H1 (cell line): Measurements from ENCODE around the gene BMERB1. TPM values are rescaled to one million over a fixed set of nuclear protein-coding genes. Genes with fewer than 3 reads are reported as not detected.

Experiments used
- CTCF ChIA-PET: fragments of 300-600 bp; sonication (Branson Sonifier 250); formaldehyde crosslinking; loops from one replicate; lab custom pipeline; 2021; ENCODE audit not compliant: partially characterized antibody; lab: Charles Lee
- POLR2A ChIA-PET: fragments of 300-600 bp; sonication (Branson Sonifier 250); formaldehyde crosslinking; loops from one replicate; lab custom pipeline; 2021; ENCODE audit warnings: inconsistent platforms; ENCODE audit not compliant: partially characterized antibody; lab: Charles Lee
- DNase-seq, 2 experiments: peaks; one replicate each; pipeline versions ENCODE4 v3.0.0 to v3.0.0-alpha.2; 2010 to 2022; ENCODE audit warnings: low spot score in 2 of 2, low read depth in 1 of 2, mixed read lengths in 1 of 2
- FAIRE-seq: peaks from 2 replicates; lab custom pipeline; 2011; peaks lifted over from hg19 to GRCh38; lab: Jason Lieb, UNC
- H2AFZ ChIP-seq: 2 replicates; pipeline ENCODE4 v1.8.1; 2012; ENCODE audit warnings: low read length, inconsistent platforms
- H2AK5ac ChIP-seq: 2 replicates; pipeline ENCODE4 v1.6.1; 2013; ENCODE audit warnings: low read depth, low read length
- H2BK120ac ChIP-seq: replicated peaks from 2 replicates; pipeline ENCODE3; 2013; ENCODE audit warnings: low read depth, low read length, inconsistent platforms
- H2BK12ac ChIP-seq: 2 replicates; pipeline ENCODE4 v1.6.1; 2013; ENCODE audit warnings: low read depth, low read length
- H2BK15ac ChIP-seq: 2 replicates; pipeline ENCODE4 v1.6.1; 2013; ENCODE audit warnings: low read length
- H2BK20ac ChIP-seq: 2 replicates; pipeline ENCODE4 v1.6.1; 2013; ENCODE audit warnings: low read length
- H2BK5ac ChIP-seq: 2 replicates; pipeline ENCODE4 v1.6.1; 2013; ENCODE audit warnings: low read depth, low read length
- H3K14ac ChIP-seq: 2 replicates; pipeline ENCODE4 v1.6.1; 2013; ENCODE audit warnings: inconsistent platforms; ENCODE audit not compliant: insufficient read length
- H3K18ac ChIP-seq: 2 replicates; pipeline ENCODE4 v1.6.1; 2013; ENCODE audit warnings: low read length; ENCODE audit errors: extremely low read depth
- H3K23ac ChIP-seq: 2 replicates; pipeline ENCODE4 v1.6.1; 2013; ENCODE audit warnings: inconsistent platforms; ENCODE audit not compliant: insufficient read length
- H3K23me2 ChIP-seq: 2 replicates; pipeline ENCODE4 v1.6.1; 2013; ENCODE audit warnings: low read depth, low read length
- H3K27ac ChIP-seq: 2 replicates; pipeline ENCODE4 v1.6.1; 2011; ENCODE audit warnings: low read depth, low read length, inconsistent platforms
- H3K27me3 ChIP-seq, 4 experiments: replicated peaks in 1 of 4; 1 replicate in 1 of 4; 2 replicates in 3 of 4; pipeline versions ENCODE4 v1.6.1 to v1.8.1; 2011 to 2013; ENCODE audit warnings: low read length in 3 of 4, mild to moderate bottlenecking in 3 of 4, inconsistent platforms in 2 of 4, mixed read lengths in 2 of 4, moderate library complexity in 1 of 4; ENCODE audit not compliant: control insufficient read depth in 3 of 4, insufficient read depth in 3 of 4; ENCODE audit errors: extremely low read depth in 1 of 4
- H3K36me3 ChIP-seq, 4 experiments: 2 replicates each; pipeline versions ENCODE4 v1.6.1 to v1.8.1; 2011 to 2013; ENCODE audit warnings: mild to moderate bottlenecking in 4 of 4, low read length in 3 of 4, moderate library complexity in 2 of 4, control low read depth in 1 of 4, inconsistent platforms in 1 of 4; ENCODE audit not compliant: insufficient read depth in 4 of 4, control insufficient read depth in 2 of 4
- H3K4ac ChIP-seq: replicated peaks from 2 replicates; pipeline ENCODE3; 2013; ENCODE audit warnings: low read length, low read depth, mixed read lengths, inconsistent platforms; ENCODE audit not compliant: insufficient read length
- H3K4me1 ChIP-seq, 4 experiments: replicated peaks in 1 of 4; 1 replicate in 1 of 4; 2 replicates in 3 of 4; pipeline versions ENCODE4 v1.6.1 to v1.8.1; 2011 to 2013; ENCODE audit warnings: low read length in 3 of 4, inconsistent platforms in 2 of 4, mixed read lengths in 1 of 4; ENCODE audit not compliant: insufficient read depth in 4 of 4, control insufficient read depth in 3 of 4
- H3K4me2 ChIP-seq, 2 experiments: 2 replicates each; pipeline versions ENCODE4 v1.6.1 to v1.8.1; 2011 to 2013; ENCODE audit warnings: low read depth in 2 of 2, low read length in 2 of 2, control low read depth in 1 of 2, inconsistent platforms in 1 of 2, mild to moderate bottlenecking in 1 of 2; ENCODE audit not compliant: insufficient read depth in 1 of 2
- H3K4me3 ChIP-seq, 4 experiments: fragments of 200-600, 300-600 bp in 1 of 4; sonication (generic), shearing (Covaris generic), sonication (Bioruptor Twin) in 1 of 4; 2 replicates each; pipeline versions ENCODE4 v1.5.1 to v1.8.1; 2011 to 2016; ENCODE audit warnings: low read length in 4 of 4, low read depth in 3 of 4, control low read depth in 2 of 4, inconsistent platforms in 2 of 4, mild to moderate bottlenecking in 2 of 4, mixed read lengths in 1 of 4, moderate library complexity in 1 of 4; ENCODE audit not compliant: insufficient read depth in 2 of 4; ENCODE audit errors: extremely low read depth in 1 of 4
- H3K56ac ChIP-seq: replicated peaks from 2 replicates; pipeline ENCODE3; 2013; ENCODE audit warnings: low read depth, mild to moderate bottlenecking, mixed read lengths, low read length, inconsistent platforms; ENCODE audit not compliant: insufficient read length
- H3K79me1 ChIP-seq: 2 replicates; pipeline ENCODE4 v1.6.1; 2013; ENCODE audit warnings: low read depth, low read length, control low read depth
- H3K79me2 ChIP-seq, 2 experiments: 2 replicates each; pipeline versions ENCODE4 v1.6.1 to v1.8.1; 2012 to 2013; ENCODE audit warnings: low read length in 2 of 2, mild to moderate bottlenecking in 2 of 2, inconsistent platforms in 1 of 2; ENCODE audit not compliant: insufficient read depth in 2 of 2, control insufficient read depth in 1 of 2
- H3K9ac ChIP-seq, 4 experiments: replicated peaks in 1 of 4; 1 replicate in 1 of 4; 2 replicates in 3 of 4; pipeline versions ENCODE4 v1.6.1 to v1.8.1; 2011 to 2013; ENCODE audit warnings: low read depth in 3 of 4, low read length in 3 of 4, control low read depth in 2 of 4, mild to moderate bottlenecking in 2 of 4, moderate library complexity in 2 of 4, inconsistent platforms in 1 of 4; ENCODE audit errors: extremely low read depth in 1 of 4
- H3K9me3 ChIP-seq, 2 experiments: 2 replicates each; pipeline versions ENCODE4 v1.6.1 to v1.8.1; 2012 to 2013; ENCODE audit warnings: mild to moderate bottlenecking in 2 of 2, moderate library complexity in 2 of 2, control low read depth in 1 of 2, inconsistent platforms in 1 of 2, low read depth in 1 of 2, low read length in 1 of 2, mixed read lengths in 1 of 2; ENCODE audit not compliant: insufficient read depth in 2 of 2
- H4K20me1 ChIP-seq, 2 experiments: replicated peaks in 1 of 2; 2 replicates each; pipeline versions ENCODE3 to v1.8.1; 2011 to 2013; ENCODE audit warnings: inconsistent platforms in 2 of 2, low read length in 2 of 2, mild to moderate bottlenecking in 1 of 2; ENCODE audit not compliant: insufficient read depth in 2 of 2, control insufficient read depth in 1 of 2
- H4K5ac ChIP-seq: 2 replicates; pipeline ENCODE4 v1.6.1; 2013; ENCODE audit warnings: low read length, low read depth, mixed read lengths, inconsistent platforms; ENCODE audit not compliant: insufficient read length
- H4K8ac ChIP-seq: 2 replicates; pipeline ENCODE4 v1.8.0; 2013; ENCODE audit warnings: mild to moderate bottlenecking, moderate library complexity, low read length, inconsistent platforms; ENCODE audit not compliant: insufficient read depth; ENCODE audit errors: extremely low read depth
- H4K91ac ChIP-seq: replicated peaks from 2 replicates; pipeline ENCODE3; 2013; ENCODE audit warnings: low read length, mixed read lengths, inconsistent platforms; ENCODE audit not compliant: insufficient read length
- BCL11A ChIP-seq, 2 experiments: IDR thresholded peaks; one replicate each; pipeline ENCODE4 v1.6.1; 2011; ENCODE audit warnings: low read depth in 2 of 2, low read length in 2 of 2, mild to moderate bottlenecking in 2 of 2
- BRCA1 ChIP-seq: IDR thresholded peaks from 2 replicates; pipeline ENCODE4 v1.6.1; 2012; ENCODE audit warnings: low read depth, low read length, improper control_type of control experiment
- CBX8 ChIP-seq: fragments of 300-800, 300-1000 bp; sonication (generic); IDR thresholded peaks from 2 replicates; pipeline ENCODE4 v1.7.1; 2016; ENCODE audit warnings: low read depth, low read length, borderline replicate concordance
- E2F6 ChIP-seq: IDR thresholded peaks from 2 replicates; pipeline ENCODE4 v1.6.1; 2012; ENCODE audit warnings: inconsistent platforms
- EZH2 ChIP-seq: fragments of 200-600 bp; sonication (generic); IDR thresholded peaks from 2 replicates; pipeline ENCODE4 v1.7.1; 2012; ENCODE audit warnings: low read depth, mild to moderate bottlenecking, moderate library complexity, low read length, inconsistent platforms; ENCODE audit not compliant: severe bottlenecking
- GTF2F1 ChIP-seq: IDR thresholded peaks from 2 replicates; pipeline ENCODE4 v1.6.1; 2012; ENCODE audit warnings: low read depth, low read length, improper control_type of control experiment, borderline replicate concordance
- KDM4A ChIP-seq: IDR thresholded peaks from one replicate; pipeline ENCODE4 v1.7.1; 2012; ENCODE audit warnings: low read depth, mild to moderate bottlenecking, moderate library complexity, low read length, inconsistent platforms; ENCODE audit not compliant: severe bottlenecking
- RFX5 ChIP-seq: IDR thresholded peaks from 2 replicates; pipeline ENCODE4 v1.6.1; 2011; ENCODE audit warnings: low read depth, low read length, improper control_type of control experiment, borderline replicate concordance
- RXRA ChIP-seq: IDR thresholded peaks from 2 replicates; pipeline ENCODE4 v1.6.1; 2011; ENCODE audit warnings: low read depth, mild to moderate bottlenecking, low read length, moderate library complexity; ENCODE audit not compliant: insufficient read depth
- SIN3A ChIP-seq, 2 experiments: IDR thresholded peaks in 1 of 2; conservative IDR thresholded peaks in 1 of 2; 2 replicates each; pipeline ENCODE4 v1.6.1; 2011 to 2012; ENCODE audit warnings: low read length in 2 of 2, improper control_type of control experiment in 1 of 2, low read depth in 1 of 2, mild to moderate bottlenecking in 1 of 2
- SP1 ChIP-seq: IDR thresholded peaks from 2 replicates; pipeline ENCODE4 v1.6.1; 2011; ENCODE audit warnings: low read depth, low read length
- SP4 ChIP-seq: IDR thresholded peaks from 2 replicates; pipeline ENCODE4 v1.6.1; 2012; ENCODE audit warnings: low read length, inconsistent platforms
- TEAD4 ChIP-seq: IDR thresholded peaks from 2 replicates; pipeline ENCODE4 v1.6.1; 2012; ENCODE audit warnings: low read depth, low read length, inconsistent platforms, mixed read lengths
- YY1 ChIP-seq: IDR thresholded peaks from 2 replicates; pipeline ENCODE4 v1.6.1; 2011; ENCODE audit warnings: low read depth, mild to moderate bottlenecking, low read length
- WGBS, 2 experiments: shearing (Covaris generic) in 1 of 2; methylation state at CpG; one replicate each; pipeline versions ENCODE4 v1.1.6 to v1.1.7; 2013 to 2015; ENCODE audit warnings: low lambda C conversion rate in 2 of 2, mixed read lengths in 2 of 2, inconsistent platforms in 1 of 2, low coverage in 1 of 2, missing lambda C conversion rate in 1 of 2; ENCODE audit not compliant: insufficient replicate concordance in 2 of 2, insufficient coverage in 1 of 2, insufficient read length in 1 of 2; ENCODE audit errors: extremely low coverage in 1 of 2, missing lambda C conversion rate in 1 of 2; 5-methylcytosine and 5-hydroxymethylcytosine counted together
- polyA plus RNA-seq, 7 experiments: library from polyadenylated mRNA; depleted of rRNA in 3 of 7; stranded (reverse) in 5 of 7; unstranded in 2 of 7; fragments of >200 nt in 5 of 7; fragments of 200-250 nt in 2 of 7; gene quantifications; 1 replicate in 5 of 7; 2 replicates in 1 of 7; 4 replicates in 1 of 7; pipeline versions ENCODE4 v1.2.1 to v1.2.3, GENCODE V29; 2011 to 2013; ENCODE audit warnings: missing spikeins in 2 of 7, mixed read lengths in 2 of 7
- total RNA-seq: library from RNA; stranded (reverse); fragmentation: NEBNext Ultra II Directional; extraction: Animal tissue kit (Norgen Biotek cat#: 25700); gene quantifications from 2 replicates; pipeline ENCODE4 v1.2.1, GENCODE V29; 2021

BMERB1 gene
- total and polyA plus RNA-seq, 2 of the 8 experiments (the other 6 are each of a cell fraction or from before 2014, with no cell fraction given): 23.5 to 27.1 TPM

GRCh38 chr16:15597135-15597534 lies 162.7 kb downstream of the BMERB1 start:
- H4K91ac ChIP-seq: no peak overlapping the region
- no peak overlapping the region for H3K14ac ChIP-seq
- FAIRE-seq (no peak), DNase-seq (no peak)
- no peak overlapping the region for H2BK20ac ChIP-seq
- CTCF ChIA-PET: interaction anchor here (0.6 to 0.9 kb wide), 4 partner anchors 11 to 148 kb away, joined by 3 to 4 read pairs (median 3); no protein-coding TSS in a partner anchor
- H2AFZ ChIP-seq: no peak overlapping the region
- WGBS, 2 experiments: 91% methylated on average over 6 of the region's 6 CpGs; no CpG with 5 or more reads in 1 of the 2 experiments
- peaks cover 16 to 46% (median 23%) of the 10 kb centered on the region in 4 experiments; a peak in 7 of 8 replicates for H3K36me3 ChIP-seq
- no peak overlapping the region for H3K18ac ChIP-seq
- H2BK120ac ChIP-seq: no peak overlapping the region
- no peak overlapping the region for H4K8ac ChIP-seq
- no peak overlapping the region for H3K56ac ChIP-seq
- H4K20me1 ChIP-seq: no peaks in the 10 kb centered on the region
- H3K4me2 ChIP-seq: no peak overlapping the region
- H3K9me3 ChIP-seq: no peaks in the 10 kb centered on the region
- H2BK12ac ChIP-seq: no peak overlapping the region
- H2BK15ac ChIP-seq: no peak overlapping the region
- no peak overlapping the region for H2AK5ac ChIP-seq
- POLR2A ChIA-PET: no interaction called here
- no peak overlapping the region for H3K9ac ChIP-seq
- no peak overlapping the region for H2BK5ac ChIP-seq
- no peak overlapping the region for H3K4me3 ChIP-seq
- no peaks in the 10 kb centered on the region for H3K79me2 ChIP-seq
- no peak overlapping the region for H3K27ac ChIP-seq
- no peaks in the 10 kb centered on the region for H3K27me3 ChIP-seq
- no peaks in the 10 kb centered on the region for H3K79me1 ChIP-seq
- H3K4me1 ChIP-seq: peaks cover 0 to 3% (median 2%) of the 10 kb centered on the region in 4 experiments; a peak in 3 of 7 replicates
- no peak overlapping the region for H4K5ac ChIP-seq
- H3K4ac ChIP-seq: no peak overlapping the region
- H3K23ac ChIP-seq: no peak overlapping the region
- no peaks in the 10 kb centered on the region for H3K23me2 ChIP-seq
- TF ChIP-seq TEAD4 (no peak), SP1 (no peak), RXRA (no peak), EZH2 (no peak), SP4 (no peak), RFX5 (no peak), YY1 (no peak), SIN3A (conservative IDR thresholded peaks at IDR 0.05 in 1 of 2, IDR thresholded peaks at IDR 0.05 in 1 of 2; ENCODE audit: low read depth in 1 of 2, low read length in 2 of 2) (no peak), BRCA1 (no peak), E2F6 (no peak), KDM4A (no peak), CBX8 (no peak), BCL11A (IDR thresholded peaks at IDR 0.05; ENCODE audit: low read depth in 2 of 2, low read length in 2 of 2) (no peak), GTF2F1 (no peak)
